ENCODE results near the gene FBLN5.

FBLN5 gene

GRCh38 chr14:91956616-91957015, 9.1 kb upstream of the FBLN5 start:
- no peak overlapping the region for H3K23ac ChIP-seq (ENCODE audit: low read length in 2 of 2)
- WGBS: 72% methylated on average over 5 of the region's 5 CpGs
- H2BK12ac ChIP-seq (ENCODE audit: low read length in 2 of 2): no peak overlapping the region
- H3K18ac ChIP-seq (ENCODE audit: low read depth in 1 of 2, low read length in 2 of 2): no peak overlapping the region
- H4K8ac ChIP-seq (ENCODE audit: low read length): no peak overlapping the region
- H3K4me2 ChIP-seq (ENCODE audit: low read length, poor library complexity, severe bottlenecking): no peak overlapping the region
- H3K9ac ChIP-seq (ENCODE audit: low read length): no peak overlapping the region
- H3K4me1 ChIP-seq (ENCODE audit: control insufficient read depth, insufficient read depth, low read depth, low read length): no peaks in the 10 kb centered on the region
- H4K91ac ChIP-seq (ENCODE audit: low read length): no peak overlapping the region
- H3K14ac ChIP-seq (ENCODE audit: low read length in 2 of 2): no peak overlapping the region
- peaks cover 0 to 6% of the 10 kb centered on the region in 2 experiments for H3K27me3 ChIP-seq (ENCODE audit: control insufficient read depth in 1 of 2, insufficient read depth in 1 of 2, low read length in 2 of 2)
- no peak overlapping the region for H3K4me3 ChIP-seq (ENCODE audit: insufficient read depth in 1 of 2, low read depth in 1 of 2, low read length in 2 of 2)
- H3K27ac ChIP-seq (ENCODE audit: low read length, poor library complexity, severe bottlenecking): no peak overlapping the region
- H3K79me1 ChIP-seq (replicated peaks; ENCODE audit: low read length, poor library complexity, severe bottlenecking): no peaks in the 10 kb centered on the region
- no peak overlapping the region for H2BK5ac ChIP-seq (ENCODE audit: low read depth, low read length, poor library complexity, severe bottlenecking)
- H2AK5ac ChIP-seq (ENCODE audit: low read length, severe bottlenecking): no peak overlapping the region
- H2AFZ ChIP-seq (ENCODE audit: low read depth, low read length): no peak overlapping the region
- no peak overlapping the region for H3K4ac ChIP-seq (ENCODE audit: low read depth in 1 of 2, low read length in 2 of 2)
- H2BK120ac ChIP-seq (ENCODE audit: low read depth, low read length): no peak overlapping the region
- H3K36me3 ChIP-seq (ENCODE audit: control insufficient read depth in 1 of 2, insufficient read depth in 2 of 2, low read depth in 1 of 2, low read length in 2 of 2): no peaks in the 10 kb centered on the region
- H3K9me3 ChIP-seq (ENCODE audit: control insufficient read depth, low read length): no peaks in the 10 kb centered on the region
- DNase-seq: no peak
- no peak overlapping the region for H2BK15ac ChIP-seq (ENCODE audit: low read depth, poor library complexity, severe bottlenecking)

GRCh38 chr14:91955168-91955567, 7.7 kb upstream of the FBLN5 start:
- no peak overlapping the region for H2AFZ ChIP-seq (ENCODE audit: low read depth, low read length)
- H3K4me2 ChIP-seq (ENCODE audit: low read length, poor library complexity, severe bottlenecking): no peak overlapping the region
- no peaks in the 10 kb centered on the region for H3K9me3 ChIP-seq (ENCODE audit: control insufficient read depth, low read length)
- no peak overlapping the region for H2BK120ac ChIP-seq (ENCODE audit: low read depth, low read length)
- H2BK15ac ChIP-seq (ENCODE audit: low read depth, poor library complexity, severe bottlenecking): no peak overlapping the region
- no peak overlapping the region for H2BK5ac ChIP-seq (ENCODE audit: low read depth, low read length, poor library complexity, severe bottlenecking)
- H3K18ac ChIP-seq (ENCODE audit: low read depth in 1 of 2, low read length in 2 of 2): no peak overlapping the region
- H3K4ac ChIP-seq (ENCODE audit: low read depth in 1 of 2, low read length in 2 of 2): no peak overlapping the region
- no peak overlapping the region for H4K91ac ChIP-seq (ENCODE audit: low read length)
- no peaks in the 10 kb centered on the region for H3K79me1 ChIP-seq (replicated peaks; ENCODE audit: low read length, poor library complexity, severe bottlenecking)
- no peaks in the 10 kb centered on the region for H3K36me3 ChIP-seq (ENCODE audit: control insufficient read depth in 1 of 2, insufficient read depth in 2 of 2, low read depth in 1 of 2, low read length in 2 of 2)
- H2BK12ac ChIP-seq (ENCODE audit: low read length in 2 of 2): no peak overlapping the region
- H3K27me3 ChIP-seq (ENCODE audit: control insufficient read depth in 1 of 2, insufficient read depth in 1 of 2, low read length in 2 of 2): peaks cover 0 to 8% of the 10 kb centered on the region in 2 experiments
- H3K23ac ChIP-seq (ENCODE audit: low read length in 2 of 2): no peak overlapping the region
- H3K4me1 ChIP-seq (ENCODE audit: control insufficient read depth, insufficient read depth, low read depth, low read length): no peaks in the 10 kb centered on the region
- DNase-seq: no peak
- no peak overlapping the region for H3K27ac ChIP-seq (ENCODE audit: low read length, poor library complexity, severe bottlenecking)
- no peak overlapping the region for H3K14ac ChIP-seq (ENCODE audit: low read length in 2 of 2)
- H2AK5ac ChIP-seq (ENCODE audit: low read length, severe bottlenecking): no peak overlapping the region
- 79% methylated on average over 1 of the region's 1 CpG for WGBS
- no peak overlapping the region for H3K4me3 ChIP-seq (ENCODE audit: insufficient read depth in 1 of 2, low read depth in 1 of 2, low read length in 2 of 2)
- H3K9ac ChIP-seq (ENCODE audit: low read length): no peak overlapping the region
- H4K8ac ChIP-seq (ENCODE audit: low read length): no peak overlapping the region

DNA sequence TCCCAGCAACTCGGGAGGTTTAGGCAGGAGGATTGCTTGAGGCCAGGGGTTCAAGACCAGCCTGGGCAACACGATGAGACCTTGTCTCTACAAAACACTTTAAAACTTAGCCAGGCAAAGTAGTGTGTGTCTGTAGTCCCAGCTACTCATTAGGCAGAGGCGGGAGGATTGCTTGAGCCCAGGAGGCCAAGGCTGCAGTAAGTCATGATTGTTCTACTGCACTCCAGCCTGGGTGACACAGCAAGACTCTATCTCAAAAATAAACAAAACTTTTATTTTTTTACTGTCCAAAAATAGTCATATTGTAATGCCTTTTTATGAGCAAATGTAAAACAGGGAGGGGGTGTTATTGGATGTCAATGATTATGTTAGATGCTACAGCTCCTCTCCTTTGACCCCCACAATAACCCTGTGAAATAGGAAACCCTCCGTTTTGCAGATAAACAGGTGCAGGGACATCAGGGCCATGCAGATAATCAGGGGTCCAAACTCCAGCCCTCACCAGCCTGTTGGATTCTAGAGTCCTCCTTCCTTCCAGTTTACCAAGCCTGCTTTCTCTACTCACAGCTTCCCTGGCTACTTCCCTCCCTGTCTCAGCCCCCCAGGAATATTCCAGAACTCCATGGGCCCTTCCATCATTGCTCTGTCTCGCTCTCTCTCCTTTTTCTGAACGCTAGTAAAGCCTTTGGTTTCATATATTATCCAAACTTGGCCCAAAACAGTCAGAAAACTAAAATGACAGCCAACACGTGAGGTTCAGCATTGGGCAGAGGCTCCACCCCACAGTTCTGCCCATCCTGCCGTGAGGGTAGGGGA, 5.9 kb upstream of the FBLN5 start:
- H3K4ac ChIP-seq (ENCODE audit: low read depth in 1 of 2, low read length in 2 of 2): no peak overlapping the region
- no peak overlapping the region for H2AFZ ChIP-seq (ENCODE audit: low read depth, low read length)
- peaks cover 0 to 9% of the 10 kb centered on the region in 2 experiments for H3K27me3 ChIP-seq (ENCODE audit: control insufficient read depth in 1 of 2, insufficient read depth in 1 of 2, low read length in 2 of 2)
- WGBS: 87% methylated on average over 8 of the region's 8 CpGs
- H3K23ac ChIP-seq (ENCODE audit: low read length in 2 of 2): no peak overlapping the region
- no peak overlapping the region for H4K91ac ChIP-seq (ENCODE audit: low read length)
- no peak overlapping the region for H2AK5ac ChIP-seq (ENCODE audit: low read length, severe bottlenecking)
- no peaks in the 10 kb centered on the region for H3K4me1 ChIP-seq (ENCODE audit: control insufficient read depth, insufficient read depth, low read depth, low read length)
- no peak overlapping the region for H3K9ac ChIP-seq (ENCODE audit: low read length)
- no peak overlapping the region for H2BK12ac ChIP-seq (ENCODE audit: low read length in 2 of 2)
- H3K14ac ChIP-seq (ENCODE audit: low read length in 2 of 2): no peak overlapping the region
- no peak for DNase-seq
- no peaks in the 10 kb centered on the region for H3K36me3 ChIP-seq (ENCODE audit: control insufficient read depth in 1 of 2, insufficient read depth in 2 of 2, low read depth in 1 of 2, low read length in 2 of 2)
- no peak overlapping the region for H3K4me3 ChIP-seq (ENCODE audit: insufficient read depth in 1 of 2, low read depth in 1 of 2, low read length in 2 of 2)
- H3K9me3 ChIP-seq (ENCODE audit: control insufficient read depth, low read length): no peaks in the 10 kb centered on the region
- H2BK5ac ChIP-seq (ENCODE audit: low read depth, low read length, poor library complexity, severe bottlenecking): no peak overlapping the region
- H3K4me2 ChIP-seq (ENCODE audit: low read length, poor library complexity, severe bottlenecking): no peak overlapping the region
- no peaks in the 10 kb centered on the region for H3K79me1 ChIP-seq (replicated peaks; ENCODE audit: low read length, poor library complexity, severe bottlenecking)
- no peak overlapping the region for H4K8ac ChIP-seq (ENCODE audit: low read length)
- H2BK15ac ChIP-seq (ENCODE audit: low read depth, poor library complexity, severe bottlenecking): no peak overlapping the region
- H3K18ac ChIP-seq (ENCODE audit: low read depth in 1 of 2, low read length in 2 of 2): no peak overlapping the region
- no peak overlapping the region for H3K27ac ChIP-seq (ENCODE audit: low read length, poor library complexity, severe bottlenecking)
- no peak overlapping the region for H2BK120ac ChIP-seq (ENCODE audit: low read depth, low read length)

DNA sequence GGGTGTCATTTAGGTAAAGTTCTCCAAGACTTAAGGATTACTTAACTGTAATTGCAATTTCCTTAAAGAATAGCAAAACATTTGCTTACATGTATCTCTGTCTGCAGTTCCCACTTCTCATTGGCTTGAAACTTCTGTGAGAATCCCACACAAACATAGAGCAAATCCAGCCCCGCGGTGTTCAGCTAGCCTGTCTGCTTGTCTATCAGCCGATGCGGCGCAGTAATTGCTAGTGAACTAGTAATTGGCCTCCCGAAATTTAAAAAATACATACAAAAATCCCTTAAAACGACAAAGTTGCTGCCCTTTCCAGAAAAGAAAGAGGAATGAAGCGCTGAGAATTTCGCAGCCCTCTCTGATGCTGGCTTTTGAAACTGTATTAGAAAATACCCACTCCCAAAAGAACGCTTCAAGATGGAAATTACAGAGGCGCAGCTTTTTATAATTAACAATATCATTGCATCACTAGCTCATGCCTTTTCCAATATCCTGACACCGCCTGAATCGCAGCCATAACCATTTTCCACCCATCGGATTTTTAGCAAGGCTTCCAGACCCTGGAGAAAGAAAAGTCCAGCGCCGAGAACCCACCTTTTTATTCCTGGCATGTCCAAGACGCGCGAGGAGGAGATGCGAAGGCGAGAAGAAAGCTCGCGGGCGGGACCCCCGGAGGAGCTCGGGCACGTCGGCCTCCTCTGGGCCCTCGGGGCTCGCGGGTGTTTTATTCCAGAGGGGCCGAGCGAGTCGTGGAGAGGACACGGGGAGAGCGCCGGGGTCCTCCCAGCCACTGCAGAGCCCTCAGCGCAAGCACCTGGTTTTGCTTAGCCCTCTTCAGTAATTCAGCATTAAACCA, 646 bp downstream of the FBLN5 start:
- H4K91ac ChIP-seq (ENCODE audit: low read length): no peak overlapping the region
- H2BK5ac ChIP-seq (ENCODE audit: low read depth, low read length, poor library complexity, severe bottlenecking): no peak overlapping the region
- no peaks in the 10 kb centered on the region for H3K4me1 ChIP-seq (ENCODE audit: control insufficient read depth, insufficient read depth, low read depth, low read length)
- H3K9ac ChIP-seq (ENCODE audit: low read length): peak overlapping the region; percentile 92
- no peaks in the 10 kb centered on the region for H3K9me3 ChIP-seq (ENCODE audit: control insufficient read depth, low read length)
- H3K27ac ChIP-seq (ENCODE audit: low read length, poor library complexity, severe bottlenecking): no peak overlapping the region
- H3K79me1 ChIP-seq (replicated peaks; ENCODE audit: low read length, poor library complexity, severe bottlenecking): no peaks in the 10 kb centered on the region
- peak overlapping the region; percentile 43 to 86 for H3K4me3 ChIP-seq (ENCODE audit: insufficient read depth in 1 of 2, low read depth in 1 of 2, low read length in 2 of 2)
- H3K27me3 ChIP-seq (ENCODE audit: control insufficient read depth in 1 of 2, insufficient read depth in 1 of 2, low read length in 2 of 2): peaks cover 0 to 4% of the 10 kb centered on the region in 2 experiments
- H3K14ac ChIP-seq (ENCODE audit: low read length in 2 of 2): no peak overlapping the region
- H2BK15ac ChIP-seq (ENCODE audit: low read depth, poor library complexity, severe bottlenecking): no peak overlapping the region
- no peak overlapping the region for H2AK5ac ChIP-seq (ENCODE audit: low read length, severe bottlenecking)
- peak overlapping the region; percentile 91 for H3K4me2 ChIP-seq (ENCODE audit: low read length, poor library complexity, severe bottlenecking)
- WGBS: 37% methylated on average over 30 of the region's 38 CpGs
- no peak overlapping the region for H2BK12ac ChIP-seq (ENCODE audit: low read length in 2 of 2)
- peaks cover 0 to 5% of the 10 kb centered on the region in 2 experiments for H3K36me3 ChIP-seq (ENCODE audit: control insufficient read depth in 1 of 2, insufficient read depth in 2 of 2, low read depth in 1 of 2, low read length in 2 of 2)
- peak overlapping the region; percentile 57 for H4K8ac ChIP-seq (ENCODE audit: low read length)
- H3K23ac ChIP-seq (ENCODE audit: low read length in 2 of 2): no peak overlapping the region
- no peak overlapping the region for H2BK120ac ChIP-seq (ENCODE audit: low read depth, low read length)
- no peak overlapping the region for H3K18ac ChIP-seq (ENCODE audit: low read depth in 1 of 2, low read length in 2 of 2)
- H3K4ac ChIP-seq (ENCODE audit: low read depth in 1 of 2, low read length in 2 of 2): no peak overlapping the region
- H2AFZ ChIP-seq (ENCODE audit: low read depth, low read length): peak overlapping the region; percentile 77
- peak; percentile 40 for DNase-seq
